ENCODE results near the gene TAMM41. TPM values are rescaled to one million over a fixed set of nuclear protein-coding genes. Genes with fewer than 3 reads are reported as not detected.

TAMM41 gene
- total RNA-seq, 1 experiment from 2014 or later: 24.3 TPM

GRCh38 chr3:11829416-11829815 is 17.3 kb downstream of the TAMM41 start:
- Histone ChIP-seq H2BK12ac (ENCODE audit: insufficient read length, low read depth, low read length) (no peak overlapping the region), H3K23ac (ENCODE audit: insufficient read length, low read depth, low read length) (no peak overlapping the region), H2AK5ac (ENCODE audit: insufficient read length, low read length) (no peak overlapping the region), H3K18ac (ENCODE audit: insufficient read length, low read depth, low read length) (no peak overlapping the region), H3K56ac (ENCODE audit: insufficient read length, low read depth, low read length) (no peak overlapping the region), H2BK120ac (ENCODE audit: low read depth, low read length, poor library complexity, severe bottlenecking) (no peak overlapping the region), H3T11ph (ENCODE audit: low read length) (no peak overlapping the region), H3K23me2 (ENCODE audit: insufficient read length, low read depth, low read length, poor library complexity, severe bottlenecking) (no peaks in the 10 kb centered on the region), H2AFZ (ENCODE audit: low read length) (no peak overlapping the region), H4K8ac (replicated peaks; ENCODE audit: insufficient read length, low read depth, low read length) (no peak overlapping the region), H3K9ac (ENCODE audit: extremely low read depth, insufficient read length, low read length) (no peak overlapping the region), H3K4me2 (ENCODE audit: insufficient read depth, insufficient read length, low read length) (no peak overlapping the region), H4K91ac (ENCODE audit: insufficient read length, low read depth, low read length) (no peak overlapping the region), H3K79me2 (ENCODE audit: insufficient read depth, low read length) (no peaks in the 10 kb centered on the region), H3K4ac (ENCODE audit: low read depth, low read length) (no peak overlapping the region), H3K9me3 (ENCODE audit: control insufficient read depth, low read depth, low read length) (no peaks in the 10 kb centered on the region), H2BK20ac (ENCODE audit: low read depth, low read length, poor library complexity, severe bottlenecking) (no peak overlapping the region), H3K14ac (ENCODE audit: insufficient read depth, low read length) (no peak overlapping the region), H2BK15ac (ENCODE audit: low read depth, low read length) (no peak overlapping the region), H3K79me1 (ENCODE audit: insufficient read depth, low read depth, low read length, poor library complexity, severe bottlenecking) (no peaks in the 10 kb centered on the region), H4K20me1 (ENCODE audit: control insufficient read depth, insufficient read depth, insufficient read length) (no peaks in the 10 kb centered on the region), H2BK5ac (ENCODE audit: insufficient read length, low read length) (no peak overlapping the region), H3K4me1 (ENCODE audit: insufficient read depth, low read length) (no peaks in the 10 kb centered on the region), H4K5ac (ENCODE audit: insufficient read length, low read depth, low read length) (no peak overlapping the region), H3K27me3 (ENCODE audit: insufficient read depth, low read length) (no peaks in the 10 kb centered on the region), H3K27ac (ENCODE audit: insufficient read length, low read depth, low read length) (no peak overlapping the region)
- peaks cover 14 to 16% of the 10 kb centered on the region in 2 experiments for H3K4me1 Mint-ChIP-seq
- TF ChIP-seq CTCF (conservative IDR thresholded peaks at IDR 0.05): no peak
- no CpG with 5 or more reads among the region's 7 CpGs for WGBS (ENCODE audit: extremely low coverage, insufficient read length, low lambda C conversion rate)
- no peak for DNase-seq
- H3K36me3 Mint-ChIP-seq (ENCODE audit: insufficient read depth in 1 of 3, low read depth in 3 of 3): peaks cover 14 to 62% (median 59%) of the 10 kb centered on the region in 3 experiments; a peak in 6 of 7 replicates
- no peak overlapping the region for H3K4me3 Mint-ChIP-seq
- H3K27me3 Mint-ChIP-seq (ENCODE audit: low read depth): no peaks in the 10 kb centered on the region; the same call in 1 of the 2 replicates
- H3K27ac Mint-ChIP-seq: no peak overlapping the region
- H3K9me3 Mint-ChIP-seq: no peaks in the 10 kb centered on the region
